GM19395 (cell line): Measurements from ENCODE around the gene ATP5F1E.

Source experiments
- ATAC-seq: cut with Tn5 transposase; IDR thresholded peaks from one replicate; pipeline ENCODE4 v1.9.1; 2021; ENCODE audit warnings: mild to moderate bottlenecking, moderate library complexity; ENCODE audit not compliant: unreplicated experiment

The ATP5F1E gene

DNA sequence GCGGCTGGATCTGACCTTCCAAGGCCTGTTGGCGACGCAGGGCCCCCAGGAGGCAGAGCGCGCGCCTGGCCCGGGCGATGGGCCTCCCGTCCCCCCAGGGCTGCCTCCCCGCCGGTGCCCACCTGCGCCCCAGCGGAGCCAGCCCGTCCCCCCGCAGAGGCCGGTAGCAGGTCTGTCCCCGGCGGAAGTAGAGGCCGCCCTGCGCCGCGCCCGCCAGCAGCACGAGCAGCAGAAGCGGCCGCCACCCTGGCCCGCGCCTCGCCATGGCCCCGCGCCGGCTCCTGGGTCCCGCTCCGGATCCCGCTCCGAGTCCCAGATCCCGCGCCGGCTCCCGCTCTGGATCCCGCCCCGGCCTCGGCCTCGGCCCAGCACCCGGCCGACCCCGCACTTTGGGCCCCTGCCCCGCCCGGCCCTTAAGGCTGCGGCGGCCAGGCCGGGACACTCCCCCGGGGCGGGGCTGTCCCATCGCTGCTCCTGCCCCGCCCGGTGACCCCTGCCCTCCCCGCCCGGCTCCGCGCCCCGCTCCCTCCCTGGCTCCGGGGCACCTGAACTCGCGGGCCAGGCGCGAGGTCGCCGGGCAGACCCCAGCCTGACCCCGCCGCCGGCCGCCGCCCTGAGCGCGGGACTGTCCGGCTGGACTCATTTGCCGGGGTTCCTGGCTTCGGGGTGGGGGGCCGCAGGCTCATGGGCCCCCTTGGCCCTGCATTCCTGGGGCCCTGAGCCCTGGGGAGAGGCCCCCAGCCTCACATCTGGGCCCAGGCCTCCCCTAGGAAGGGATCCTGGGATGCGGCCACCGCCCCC is 25.1 kb downstream of the ATP5F1E start, which contains the start of gene CTSZ:
Gene CTSZ, minus strand, starts transcription at position 391 of the 801 bp plus-strand sequence. Its CDS starts 126 bp downstream, at position 265.
- ATAC-seq: peak; percentile 21

DNA sequence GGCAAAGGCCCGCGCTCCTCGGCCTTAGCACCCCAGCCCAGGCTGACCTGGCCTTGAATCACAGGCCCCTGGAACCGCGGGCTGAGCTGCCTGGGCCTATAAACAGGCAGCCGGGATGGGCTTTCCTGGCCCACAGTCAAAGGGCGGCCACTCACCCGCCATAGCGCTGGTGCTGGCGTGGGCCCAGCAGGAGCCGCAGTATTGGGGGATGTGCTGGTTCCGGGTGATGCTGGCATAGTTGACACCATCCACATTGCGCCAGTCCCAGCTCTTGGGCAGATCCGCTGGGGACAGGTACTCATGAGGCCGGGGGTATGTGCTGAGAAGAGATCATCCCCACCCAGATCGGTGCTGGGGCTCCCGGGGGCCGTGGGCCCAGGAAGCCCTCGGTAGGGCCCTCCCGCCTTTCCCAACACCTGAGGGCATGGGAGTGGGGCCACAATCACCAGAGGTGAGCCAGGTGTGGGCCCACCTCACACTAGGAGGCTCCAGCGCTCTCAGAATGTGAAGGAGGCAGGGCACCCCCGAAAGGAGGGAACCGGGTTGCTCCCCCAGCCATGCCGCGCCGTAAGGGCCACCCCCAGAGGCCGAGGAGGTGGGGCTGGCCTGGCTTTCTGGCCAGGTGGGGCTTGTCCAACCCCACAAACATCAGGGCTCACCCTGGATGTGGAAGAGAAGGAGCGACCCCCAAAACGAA is 25.8 kb downstream of the ATP5F1E start:
- ATAC-seq: no peak

DNA sequence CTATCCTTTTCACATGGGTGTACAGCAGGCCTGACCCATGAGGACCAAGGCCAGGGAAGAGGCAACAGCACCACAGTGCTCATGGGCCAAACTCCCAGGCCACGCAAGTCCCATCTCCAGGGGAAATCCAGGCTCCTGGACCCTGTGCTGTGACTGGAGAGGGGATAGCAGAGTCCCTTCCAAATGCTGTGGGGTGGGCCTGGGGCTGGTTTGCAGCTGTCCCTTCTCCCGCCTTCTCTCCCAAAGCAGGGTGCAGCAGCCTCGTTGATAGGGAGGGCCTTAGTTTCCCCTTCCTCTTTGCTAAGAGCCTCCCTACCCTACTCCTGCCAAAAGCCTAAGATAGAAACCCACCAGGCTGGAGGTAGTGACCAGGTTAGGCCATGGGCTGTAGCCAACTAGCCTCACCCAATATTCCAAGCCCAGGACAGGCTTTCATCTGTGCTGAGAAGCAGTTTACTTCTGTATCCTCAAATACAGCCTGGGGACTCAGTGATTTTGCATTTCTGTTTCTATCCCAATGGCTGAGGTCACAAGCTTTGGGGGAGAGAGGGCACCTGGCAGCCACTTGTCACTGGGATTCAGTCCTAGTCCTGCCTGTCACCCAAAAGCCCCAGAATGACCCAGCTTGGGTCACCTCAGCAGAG is 26.5 kb downstream of the ATP5F1E start:
- ATAC-seq: no peak

DNA sequence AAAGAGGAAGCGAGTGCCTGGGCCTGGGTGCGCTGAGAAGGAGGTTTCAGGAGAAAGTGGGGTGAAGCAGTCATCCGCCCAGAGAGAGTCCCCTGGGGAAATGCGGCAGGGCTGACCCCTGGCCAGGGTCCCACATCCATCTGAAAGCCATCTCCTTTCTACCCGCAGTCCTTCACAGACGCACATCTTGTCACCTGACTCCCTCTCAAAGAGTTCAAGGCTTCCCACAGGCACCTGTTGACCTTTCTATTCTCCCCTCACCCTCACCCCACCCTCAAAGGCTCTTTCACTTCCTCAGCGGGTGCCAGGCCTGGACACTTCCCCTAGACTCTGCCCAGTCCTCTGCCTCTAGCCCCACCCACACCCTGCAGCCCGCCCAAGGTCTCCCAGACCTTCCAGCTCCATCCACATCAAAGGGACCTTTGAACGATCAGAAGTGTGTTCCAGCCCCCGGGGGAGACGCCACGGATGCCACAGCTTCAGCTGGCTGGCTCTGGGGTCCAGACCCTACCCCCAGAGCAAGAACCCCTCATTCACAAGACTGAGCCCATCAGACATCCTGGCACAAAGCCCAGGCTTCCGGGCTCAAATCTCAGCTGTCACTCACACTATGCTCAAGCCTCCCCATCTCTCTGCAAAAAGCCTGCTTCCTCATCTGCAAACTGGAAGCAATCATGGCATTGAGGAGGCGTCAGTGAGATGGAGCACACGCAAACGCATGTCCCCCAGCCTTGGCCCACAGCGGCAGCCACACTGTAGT is 27.2 kb downstream of the ATP5F1E start:
- peak; percentile 59 for ATAC-seq

DNA sequence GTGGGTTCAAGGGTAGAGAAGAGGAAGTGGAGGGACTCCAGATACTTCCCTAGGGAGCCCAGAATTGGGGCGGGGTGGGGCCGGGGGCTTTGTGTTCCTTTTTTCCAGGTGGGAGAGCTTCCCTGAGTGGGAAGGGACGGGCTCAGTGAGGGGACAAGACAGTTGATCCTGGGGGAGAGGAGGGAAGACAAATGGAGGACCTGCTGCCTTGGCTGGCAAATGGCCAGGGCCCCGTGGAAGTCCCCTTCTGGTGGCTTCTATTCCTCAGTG is 27.7 kb downstream of the ATP5F1E start:
- ATAC-seq: no peak

DNA sequence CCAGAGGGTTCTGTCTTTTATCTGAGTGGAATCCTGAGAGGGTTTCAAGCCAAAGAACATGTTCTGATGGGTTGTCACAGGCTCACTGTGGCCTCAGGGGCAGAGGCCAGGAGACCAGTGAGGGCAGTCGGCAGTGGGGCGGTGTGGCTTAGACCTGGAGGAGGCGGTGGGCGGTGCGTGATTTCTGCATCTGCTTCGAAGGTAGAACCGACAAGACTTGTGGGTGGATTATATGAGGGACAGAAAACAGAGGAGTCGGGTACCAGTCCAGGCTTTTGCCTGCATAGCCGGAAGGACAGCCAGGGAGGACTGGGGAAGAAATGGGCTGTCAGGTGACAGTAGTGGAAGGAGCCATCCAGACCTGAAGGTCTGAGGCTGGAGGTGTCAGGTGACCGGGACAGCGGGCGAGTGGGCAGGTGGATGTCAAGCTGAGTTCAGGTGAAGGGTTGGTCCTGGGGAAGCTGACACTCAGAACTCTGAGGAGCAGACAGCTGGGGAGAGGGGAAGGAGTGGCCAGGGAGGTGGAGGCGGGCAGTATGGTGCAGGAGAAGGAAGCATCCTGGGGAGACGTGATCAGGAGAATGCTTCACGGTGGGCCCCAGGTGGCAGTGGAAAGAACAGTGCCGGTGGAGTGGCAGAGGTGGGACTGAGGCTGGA is 28.2 kb downstream of the ATP5F1E start:
- no peak for ATAC-seq

DNA sequence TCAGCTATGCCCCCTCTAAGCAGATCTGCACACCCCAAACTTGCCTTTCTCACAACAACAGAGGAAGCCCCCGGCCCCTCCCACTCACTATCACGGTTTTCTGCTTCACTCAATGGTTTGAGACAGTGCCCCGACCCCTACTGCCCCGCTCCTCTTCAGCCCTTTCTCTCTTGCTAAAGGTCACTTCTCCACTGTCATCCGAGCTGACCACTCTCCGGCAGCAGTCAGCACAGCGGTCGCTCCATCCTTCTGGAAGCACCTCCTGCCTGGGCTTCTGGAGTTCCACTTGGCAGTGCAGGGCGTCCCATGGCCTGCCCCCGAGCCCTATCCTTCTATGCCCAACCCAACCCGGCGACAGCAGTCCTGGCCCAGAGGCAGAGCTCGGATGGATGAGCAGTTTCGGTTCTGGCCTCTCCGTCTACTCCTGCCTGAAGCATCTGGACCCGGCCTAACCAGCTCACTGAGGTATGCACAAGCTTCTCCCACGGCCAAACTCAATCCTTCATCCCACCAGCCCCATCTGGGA is 29.2 kb downstream of the ATP5F1E start:
- no peak for ATAC-seq

DNA sequence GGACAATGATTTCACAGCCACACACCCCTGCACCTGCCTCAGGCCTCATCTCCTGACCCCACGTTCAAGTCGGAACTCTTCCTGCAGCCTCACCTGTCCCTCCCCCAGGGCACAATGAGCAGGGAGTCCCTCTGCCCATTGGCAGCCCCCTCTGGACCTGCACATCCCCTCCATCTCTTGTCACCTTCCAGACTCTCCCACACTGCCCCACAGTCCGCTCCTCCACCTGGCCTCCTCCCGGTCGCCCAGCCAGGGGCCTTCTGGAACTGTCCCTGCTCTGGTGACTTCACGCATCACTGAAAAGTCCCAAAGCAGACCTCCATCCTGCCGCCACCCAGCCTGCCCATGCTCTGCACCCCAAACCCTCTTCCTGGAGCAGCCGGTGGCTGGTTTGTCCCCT is 29.7 kb downstream of the ATP5F1E start:
- ATAC-seq: no peak

DNA sequence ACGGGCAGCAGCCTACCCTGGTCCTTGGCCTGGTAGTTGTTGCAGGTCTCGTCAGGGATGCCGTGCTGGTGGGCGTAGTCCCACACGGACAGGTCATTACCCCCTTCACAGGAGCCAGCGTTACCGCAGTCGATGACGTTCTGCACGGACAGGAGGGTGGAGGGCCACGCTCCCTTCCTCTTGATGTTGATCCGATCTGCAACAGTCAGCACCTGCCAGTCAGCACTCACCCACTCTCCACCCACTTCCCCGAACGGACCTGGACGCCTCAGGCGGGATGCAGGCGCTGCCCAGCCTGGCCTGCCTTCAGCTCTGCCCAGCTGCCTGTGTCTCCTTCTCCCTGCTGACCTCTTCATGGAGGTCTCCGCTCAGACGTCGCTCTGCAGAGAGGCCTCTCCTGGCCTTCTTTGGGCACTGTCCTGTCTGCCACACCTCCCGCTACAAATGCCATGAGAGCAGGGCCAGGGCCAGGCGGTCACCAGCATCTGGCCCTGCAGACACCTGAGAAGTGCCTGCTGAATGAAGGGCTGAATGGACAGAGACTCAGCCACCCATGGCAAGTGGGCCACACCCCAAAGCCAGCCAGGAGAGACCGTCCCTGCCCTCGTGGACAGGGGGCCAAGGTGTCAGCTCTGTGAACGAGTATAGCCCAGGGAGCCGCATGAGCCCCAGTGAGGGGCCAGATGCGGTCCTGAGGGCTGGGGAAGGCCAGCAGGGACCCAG is 30.5 kb downstream of the ATP5F1E start:
- ATAC-seq: no peak

DNA sequence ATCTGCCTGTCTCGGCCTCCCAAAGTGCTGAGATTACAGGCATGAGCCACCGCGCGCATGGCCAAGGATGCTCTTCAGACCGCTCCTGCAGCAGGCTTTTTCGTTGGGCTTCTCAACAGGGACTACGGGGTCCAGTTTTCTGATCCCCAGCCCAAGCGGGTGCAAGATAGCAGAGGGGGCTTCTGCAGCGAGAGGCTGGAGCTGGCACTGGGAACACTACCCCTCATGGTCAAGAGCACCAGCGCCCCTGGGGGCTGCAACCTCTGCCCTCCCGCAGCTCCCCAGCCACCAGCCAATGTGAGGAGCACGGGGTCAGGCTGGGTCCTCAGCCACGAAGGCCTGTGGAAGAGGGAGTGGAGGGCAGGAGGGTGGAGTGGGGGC is 31.1 kb downstream of the ATP5F1E start:
- no peak for ATAC-seq

DNA sequence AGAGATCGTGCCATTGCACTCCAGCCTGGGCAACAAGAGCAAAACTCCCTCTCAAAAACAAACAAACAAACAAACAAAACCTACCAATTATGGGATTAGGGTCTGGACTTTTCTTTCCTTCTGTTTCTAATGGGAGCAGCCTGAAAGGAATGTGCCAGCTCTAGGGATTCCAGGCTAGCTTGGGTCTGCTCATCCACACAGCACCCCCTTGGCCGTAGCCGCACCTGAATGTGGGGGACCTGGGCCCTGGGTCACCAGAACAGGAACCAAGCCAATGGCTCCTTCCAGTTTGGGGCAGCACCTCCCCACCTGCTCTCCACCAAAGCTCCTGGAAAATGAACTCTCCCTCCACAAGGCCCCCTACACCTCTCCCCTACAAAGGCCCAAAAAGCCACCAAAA is 31.8 kb downstream of the ATP5F1E start:
- ATAC-seq: no peak

DNA sequence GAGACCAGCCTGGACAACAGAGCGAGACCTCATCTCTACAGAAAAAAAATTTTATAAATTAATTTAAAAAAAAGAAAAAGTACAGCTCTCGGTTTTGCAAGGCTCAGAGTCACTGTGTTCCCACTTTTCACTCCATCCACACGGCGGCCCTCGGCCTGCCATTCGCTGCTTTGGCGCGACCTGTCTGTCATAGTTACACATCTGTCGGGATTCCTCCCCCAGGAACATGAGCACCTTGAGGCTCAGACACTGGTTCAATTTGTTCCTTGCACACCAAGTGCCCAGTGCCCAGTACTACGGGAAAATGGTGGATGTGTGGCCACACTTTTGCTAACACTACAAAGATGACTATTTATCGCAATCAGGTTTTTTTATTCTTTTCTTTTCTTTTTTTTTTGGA is 33.5 kb downstream of the ATP5F1E start:
- ATAC-seq: no peak

DNA sequence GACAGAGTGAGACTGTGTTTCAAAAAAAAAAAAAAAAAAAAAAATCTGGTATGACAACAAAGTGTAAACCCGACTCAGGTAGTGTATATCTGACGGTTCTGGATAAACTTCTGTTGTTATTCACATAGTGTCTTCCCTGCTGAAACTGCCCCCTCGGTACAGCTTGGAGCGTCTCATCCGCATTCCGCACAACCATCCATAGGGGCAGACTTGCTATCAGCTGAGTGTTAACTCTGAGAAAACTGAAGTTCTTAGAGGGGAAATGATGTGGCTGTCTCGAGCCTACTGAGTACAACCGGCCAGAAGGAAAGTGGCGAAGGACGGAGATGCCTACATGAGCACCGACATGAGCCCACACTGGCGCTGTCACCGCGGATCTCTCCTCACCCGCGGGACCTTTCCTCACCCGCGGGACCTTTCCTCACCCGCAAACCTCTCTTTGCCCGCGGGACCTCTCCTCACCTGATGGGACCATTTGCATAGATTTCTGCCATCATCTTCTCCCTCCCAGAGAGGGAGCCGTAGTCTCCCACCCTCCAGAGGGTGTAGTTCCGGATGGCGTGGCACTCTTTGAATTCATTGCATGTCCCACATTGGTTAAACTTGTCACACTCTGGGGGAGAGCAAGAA is 34.9 kb downstream of the ATP5F1E start:
- no peak for ATAC-seq

DNA sequence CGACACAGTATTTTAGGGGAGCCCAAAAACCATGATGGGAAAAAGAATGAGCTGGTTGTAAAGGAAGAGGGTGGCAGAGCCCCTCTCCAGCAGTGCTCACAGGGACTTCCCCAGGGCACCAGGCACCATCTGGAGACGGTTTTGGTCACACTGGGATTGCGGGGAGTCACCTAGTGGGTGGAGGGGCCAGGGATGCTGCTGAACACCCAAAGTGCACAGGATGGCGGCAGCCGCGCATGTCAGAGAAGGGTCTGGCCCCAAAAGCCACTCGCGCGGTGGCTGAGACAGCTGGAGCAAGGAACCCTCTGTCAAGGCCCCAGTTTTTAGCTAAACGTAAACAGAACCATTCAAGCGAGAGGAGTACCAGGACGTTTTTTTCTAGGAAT is 35.9 kb downstream of the ATP5F1E start:
- ATAC-seq: no peak

DNA sequence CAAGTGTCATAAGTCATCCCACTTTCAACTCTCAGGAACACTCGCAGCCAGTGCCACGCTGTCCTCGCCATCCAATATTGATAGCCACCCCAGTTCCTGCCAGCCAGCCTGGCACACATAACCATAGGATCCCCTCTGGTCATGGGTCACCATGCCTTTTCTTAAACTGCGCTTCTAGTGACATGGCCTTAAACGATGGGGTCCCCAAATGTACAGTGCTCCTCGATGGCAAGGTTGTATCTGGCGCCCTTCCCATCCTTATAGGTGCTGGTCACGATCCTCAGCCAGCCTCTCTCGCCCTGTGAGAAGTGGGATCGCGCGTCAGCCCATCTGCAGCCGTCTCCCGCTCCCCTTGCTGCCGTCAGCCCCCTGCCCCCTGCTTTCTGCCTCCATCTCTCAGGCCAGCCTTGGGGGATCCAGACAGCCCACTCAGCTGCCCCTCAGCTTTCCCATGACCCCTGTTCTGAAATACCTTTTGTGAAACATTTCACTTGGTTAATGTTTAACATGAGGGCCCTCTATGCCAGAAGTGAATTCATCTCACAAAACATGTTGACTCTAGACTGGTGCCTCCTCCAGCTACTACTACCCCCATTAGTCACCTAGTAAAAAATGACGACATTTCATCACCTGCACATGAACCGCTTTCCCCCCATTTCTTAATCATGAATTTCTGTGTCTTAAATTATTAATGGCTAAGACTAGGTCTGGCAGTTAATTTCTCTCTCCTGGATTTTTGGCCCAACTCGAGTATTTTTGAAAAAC is 36.5 kb downstream of the ATP5F1E start:
- ATAC-seq: no peak

DNA sequence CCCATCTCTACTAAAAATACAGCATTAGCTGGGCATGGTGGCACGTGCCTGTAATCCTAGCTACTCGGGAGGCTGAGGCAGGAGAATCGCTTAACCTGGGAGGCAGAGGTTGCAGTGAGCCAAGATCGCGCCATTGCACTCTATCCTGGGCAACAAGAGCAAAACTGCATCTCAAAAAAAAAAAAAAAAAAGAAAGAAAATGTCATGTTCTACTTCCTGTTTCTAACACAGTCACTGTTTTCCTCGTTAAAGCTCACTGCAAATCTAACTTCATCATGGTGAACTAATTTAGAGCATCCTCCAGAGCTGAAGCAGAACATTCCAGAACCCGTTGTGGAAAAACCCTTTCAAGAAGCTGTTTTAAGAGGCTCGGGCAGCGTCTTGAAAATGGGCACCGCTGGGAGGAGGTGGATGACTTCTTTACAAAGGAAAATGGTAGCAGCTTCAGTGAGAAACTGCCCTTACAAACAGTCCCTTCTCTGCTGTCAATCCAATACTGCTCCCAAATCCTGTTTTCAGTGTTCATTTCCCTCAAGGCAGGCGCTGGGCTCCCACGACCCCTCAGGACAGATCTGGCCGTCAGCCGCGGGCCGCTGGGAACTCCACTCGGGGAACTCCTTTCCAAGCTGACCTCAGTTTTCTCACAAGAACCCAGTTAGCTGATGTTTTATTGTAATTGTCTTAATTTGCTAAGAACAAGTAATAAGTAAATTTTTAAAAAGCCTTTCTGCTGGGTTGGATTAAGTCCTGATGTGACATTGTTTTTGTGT is 37.6 kb downstream of the ATP5F1E start:
- no peak for ATAC-seq

DNA sequence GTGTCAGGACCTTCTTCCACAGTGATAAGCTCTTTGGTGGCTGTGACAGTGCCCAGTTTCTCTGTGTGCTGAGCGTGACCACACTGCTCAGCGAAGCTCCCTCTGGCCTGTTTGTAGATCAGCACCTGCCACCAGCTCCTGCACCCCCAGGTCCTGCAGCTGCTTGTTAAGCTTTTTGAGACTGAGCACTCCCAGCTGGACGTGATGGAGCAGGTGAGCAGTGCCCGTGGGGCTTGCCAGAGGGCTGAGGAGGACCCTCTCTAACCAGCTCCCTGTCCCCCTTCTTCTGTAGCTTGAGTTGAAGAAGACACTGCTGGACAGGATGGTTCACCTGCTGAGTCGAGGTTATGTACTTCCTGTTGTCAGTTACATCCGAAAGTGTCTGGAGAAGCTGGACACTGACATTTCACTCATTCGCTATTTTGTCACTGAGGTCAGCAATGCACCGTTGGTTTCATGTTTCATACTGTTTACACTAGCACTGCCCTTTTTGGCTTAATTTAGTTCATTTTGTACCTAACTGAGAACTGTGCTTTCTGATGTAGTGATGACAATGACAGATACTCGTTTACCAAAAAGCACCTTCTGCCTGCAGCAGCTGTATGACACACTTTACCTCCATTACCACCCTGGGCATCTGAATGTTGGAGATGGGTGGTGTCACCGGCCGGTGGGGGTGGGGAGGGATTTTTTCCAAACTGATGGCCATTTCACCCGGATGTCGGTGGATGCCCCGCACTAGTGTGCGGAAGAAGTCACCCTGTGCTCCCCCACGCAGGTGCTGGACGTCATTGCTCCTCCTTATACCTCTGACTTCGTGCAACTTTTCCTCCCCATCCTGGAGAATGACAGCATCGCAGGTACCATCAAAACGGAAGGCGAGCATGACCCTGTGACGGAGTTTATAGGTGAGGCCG is 38.5 kb downstream of the ATP5F1E start:
- ATAC-seq: no peak
